H1 (cell line): Measurements from ENCODE around the gene STAG1. TPM values are rescaled to one million over a fixed set of nuclear protein-coding genes. Genes with fewer than 3 reads are reported as not detected.

Source experiments
- BCL11A ChIP-seq, 2 experiments: IDR thresholded peaks; one replicate each; pipeline ENCODE4 v1.6.1; 2011; ENCODE audit warnings: low read depth in 2 of 2, low read length in 2 of 2, mild to moderate bottlenecking in 2 of 2
- TBP ChIP-seq: IDR thresholded peaks from 2 replicates; pipeline ENCODE4 v1.6.1; 2011; ENCODE audit warnings: low read depth, low read length, improper control_type of control experiment
- TCF12 ChIP-seq: IDR thresholded peaks from 2 replicates; pipeline ENCODE4 v1.6.1; 2011; ENCODE audit warnings: low read depth, mild to moderate bottlenecking, low read length
- polyA plus RNA-seq, 7 experiments: library from polyadenylated mRNA; depleted of rRNA in 3 of 7; stranded (reverse) in 5 of 7; unstranded in 2 of 7; fragments of >200 nt in 5 of 7; fragments of 200-250 nt in 2 of 7; gene quantifications; 1 replicate in 5 of 7; 2 replicates in 1 of 7; 4 replicates in 1 of 7; pipeline versions ENCODE4 v1.2.1 to v1.2.3, GENCODE V29; 2011 to 2013; ENCODE audit warnings: missing spikeins in 2 of 7, mixed read lengths in 2 of 7
- total RNA-seq: library from RNA; stranded (reverse); fragmentation: NEBNext Ultra II Directional; extraction: Animal tissue kit (Norgen Biotek cat#: 25700); gene quantifications from 2 replicates; pipeline ENCODE4 v1.2.1, GENCODE V29; 2021

Gene STAG1
- total and polyA plus RNA-seq, 2 of the 8 experiments (the other 6 are each of a cell fraction or from before 2014, with no cell fraction given), result 4.6 to 23.4 TPM

DNA sequence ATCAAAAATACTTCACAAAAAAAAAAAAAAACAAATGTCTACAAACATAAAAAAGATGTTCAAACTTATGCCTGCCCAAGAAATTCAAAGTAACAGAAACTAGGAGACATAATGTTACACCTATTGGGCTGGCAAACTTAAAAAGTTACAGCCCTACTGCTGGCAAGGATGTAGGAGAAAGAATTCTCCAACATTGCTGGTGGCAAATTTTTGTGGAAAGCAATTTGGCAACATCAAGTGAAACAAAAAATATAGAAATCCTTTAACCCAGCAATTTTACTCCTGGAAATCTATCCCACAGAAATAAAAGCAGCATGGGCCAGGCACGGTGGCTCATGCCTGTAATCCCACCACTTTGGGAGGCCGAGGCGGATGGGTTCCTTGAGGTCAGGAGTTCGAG, 73.2 kb downstream of the STAG1 start (continued):
- no peak for TF ChIP-seq TCF12
- TF ChIP-seq TBP, result no peak
- no peak for TF ChIP-seq BCL11A (IDR thresholded peaks at IDR 0.05; ENCODE audit: low read depth in 2 of 2, low read length in 2 of 2)
